ENCODE data around the gene TMEM126A.

TMEM126A gene

GRCh38 chr11:85661972-85662664 lies 14.4 kb downstream of the TMEM126A start:
- no peaks in the 10 kb centered on the region for H3K4me1 ChIP-seq (ENCODE audit: control insufficient read depth, insufficient read depth, low read length)
- POLR2A ChIA-PET: interaction anchor here (0.6 to 3.4 kb wide), 3 partner anchors 9 to 1193 kb away, joined by 3 to 16 read pairs (median 3); partner anchors contain the start of gene TMEM126B

GRCh38 chr11:85663080-85663752 lies 15.4 kb downstream of the TMEM126A start:
- H3K27ac ChIP-seq (ENCODE audit: extremely low read depth, low read depth, low read length): no peak overlapping the region
- TF ChIP-seq ZNF404 (tag by site-specific recombination; IDR thresholded peaks at IDR 0.05) (no peak), ZBTB11 (tag by site-specific recombination; conservative IDR thresholded peaks at IDR 0.05; ENCODE audit: low read depth) (peak; percentile 53; the same call in 1 of the 2 replicates), SP7 (tag by site-specific recombination; IDR thresholded peaks at IDR 0.05) (no peak), ZNF600 (tag by site-specific recombination; IDR thresholded peaks at IDR 0.05) (peak; percentile 88), ZNF785 (tag by site-specific recombination; IDR thresholded peaks at IDR 0.05) (no peak), ZNF777 (tag by site-specific recombination; IDR thresholded peaks at IDR 0.05; ENCODE audit: borderline replicate concordance) (no peak)
- H3K36me3 ChIP-seq (ENCODE audit: control insufficient read depth in 2 of 2, insufficient read depth in 1 of 2, low read length in 2 of 2): peaks cover 14 to 56% of the 10 kb centered on the region in 2 experiments; a peak in 2 of 3 replicates
- CTCF ChIA-PET: interaction anchor here (0.6 to 0.7 kb wide), 4 partner anchors 29 to 1107 kb away, joined by 3 to 5 read pairs (median 4); no protein-coding TSS in a partner anchor
- H3K4me1 ChIP-seq (ENCODE audit: control insufficient read depth, insufficient read depth, low read length): no peaks in the 10 kb centered on the region
- POLR2A ChIA-PET: interaction anchor here (0.9 to 3.4 kb wide), 5 partner anchors 9 to 35 kb away, joined by 3 to 37 read pairs (median 4); partner anchors contain the start of genes TMEM126A and TMEM126B
- peak overlapping the region; percentile 91 for H3K4me3 ChIP-seq (ENCODE audit: low read depth, low read length)
- no peaks in the 10 kb centered on the region for H3K9me3 ChIP-seq (ENCODE audit: control insufficient read depth, insufficient read depth, low read depth, low read length)

More at GRCh38 chr11:85661972-85662664, 14.4 kb downstream of the TMEM126A start:
- Histone ChIP-seq H3K27ac (ENCODE audit: extremely low read depth, low read depth, low read length) (no peak overlapping the region), H3K36me3 (ENCODE audit: control insufficient read depth in 2 of 2, insufficient read depth in 1 of 2, low read length in 2 of 2) (peaks cover 23 to 67% of the 10 kb centered on the region in 2 experiments; a peak in 2 of 3 replicates), H3K4me3 (ENCODE audit: low read depth, low read length) (peak overlapping the region; percentile 91), H3K9me3 (ENCODE audit: control insufficient read depth, insufficient read depth, low read depth, low read length) (no peaks in the 10 kb centered on the region)
- TF ChIP-seq PRDM6 (tag by site-specific recombination; IDR thresholded peaks at IDR 0.05): peak; percentile 49
- no peak for TF ChIP-seq ZFP3 (tag by site-specific recombination; IDR thresholded peaks at IDR 0.05; ENCODE audit: low read depth)
- CTCF ChIA-PET: no interaction called here

GRCh38 chr11:85663753-85664614 lies 16.2 kb downstream of the TMEM126A start:
- POLR2A ChIA-PET: interaction anchor here (0.8 to 3.4 kb wide), 7 partner anchors 10 to 191 kb away, joined by 3 to 37 read pairs (median 4); partner anchors contain the start of genes CCDC83, TMEM126A and TMEM126B
- TF ChIP-seq SP2 (tag by site-specific recombination; IDR thresholded peaks at IDR 0.05) (peak; percentile 57), ZNF501 (tag by site-specific recombination; IDR thresholded peaks at IDR 0.05) (no peak), ZNF248 (tag by site-specific recombination; IDR thresholded peaks at IDR 0.05) (no peak), PATZ1 (tag by site-specific recombination; IDR thresholded peaks at IDR 0.05) (no peak), ZNF624 (tag by site-specific recombination; IDR thresholded peaks at IDR 0.05) (no peak), KLF16 (tag by site-specific recombination; IDR thresholded peaks at IDR 0.05) (peak; percentile 23; the same call in 1 of the 2 replicates), ZNF777 (tag by site-specific recombination; IDR thresholded peaks at IDR 0.05; ENCODE audit: borderline replicate concordance) (no peak), CTCF (tag by site-specific recombination; IDR thresholded peaks at IDR 0.05) (peak; percentile 79), ZBTB17 (tag by site-specific recombination; IDR thresholded peaks at IDR 0.05) (peak; percentile 86), PRDM1 (tag by site-specific recombination; IDR thresholded peaks at IDR 0.05) (peak; percentile 75), ZFP37 (tag by site-specific recombination; IDR thresholded peaks at IDR 0.05) (0 out of 2 replicates have a peak, but pooled peaks have one; percentile 29)

More at GRCh38 chr11:85663753-85664614, 16.2 kb downstream of the TMEM126A start:
- H3K4me3 ChIP-seq (ENCODE audit: low read depth, low read length): peak overlapping the region; percentile 91
- H3K9me3 ChIP-seq (ENCODE audit: control insufficient read depth, insufficient read depth, low read depth, low read length): no peaks in the 10 kb centered on the region
- peaks cover 14 to 48% of the 10 kb centered on the region in 2 experiments; a peak in 2 of 3 replicates for H3K36me3 ChIP-seq (ENCODE audit: control insufficient read depth in 2 of 2, insufficient read depth in 1 of 2, low read length in 2 of 2)
- peak overlapping the region; percentile 94 for H3K27ac ChIP-seq (ENCODE audit: extremely low read depth, low read depth, low read length)
- no peaks in the 10 kb centered on the region for H3K4me1 ChIP-seq (ENCODE audit: control insufficient read depth, insufficient read depth, low read length)
- CTCF ChIA-PET: interaction anchor here (0.6 to 0.7 kb wide), 2 partner anchors 28 to 217 kb away, joined by 4 to 5 read pairs; no protein-coding TSS in a partner anchor
